ENCODE results near the gene AIMP1.
A peak's percentile ranks its signal among the peaks of the same experiment; 100 is the strongest.

The AIMP1 gene

GRCh38 chr4:106340774-106341173 lies 24.4 kb downstream of the AIMP1 start:
- Histone ChIP-seq H3K9me3 (ENCODE audit: control insufficient read depth in 5 of 5, low read length in 5 of 5) (no peaks in the 10 kb centered on the region), H3K36me3 (ENCODE audit: control insufficient read depth in 5 of 5, insufficient read depth in 5 of 5, low read length in 5 of 5) (peaks cover 23 to 38% (median 31%) of the 10 kb centered on the region in 5 donors), H3K27me3 (ENCODE audit: control insufficient read depth in 5 of 5, insufficient read depth in 4 of 5, low read length in 5 of 5) (no peaks in the 10 kb centered on the region)

DNA sequence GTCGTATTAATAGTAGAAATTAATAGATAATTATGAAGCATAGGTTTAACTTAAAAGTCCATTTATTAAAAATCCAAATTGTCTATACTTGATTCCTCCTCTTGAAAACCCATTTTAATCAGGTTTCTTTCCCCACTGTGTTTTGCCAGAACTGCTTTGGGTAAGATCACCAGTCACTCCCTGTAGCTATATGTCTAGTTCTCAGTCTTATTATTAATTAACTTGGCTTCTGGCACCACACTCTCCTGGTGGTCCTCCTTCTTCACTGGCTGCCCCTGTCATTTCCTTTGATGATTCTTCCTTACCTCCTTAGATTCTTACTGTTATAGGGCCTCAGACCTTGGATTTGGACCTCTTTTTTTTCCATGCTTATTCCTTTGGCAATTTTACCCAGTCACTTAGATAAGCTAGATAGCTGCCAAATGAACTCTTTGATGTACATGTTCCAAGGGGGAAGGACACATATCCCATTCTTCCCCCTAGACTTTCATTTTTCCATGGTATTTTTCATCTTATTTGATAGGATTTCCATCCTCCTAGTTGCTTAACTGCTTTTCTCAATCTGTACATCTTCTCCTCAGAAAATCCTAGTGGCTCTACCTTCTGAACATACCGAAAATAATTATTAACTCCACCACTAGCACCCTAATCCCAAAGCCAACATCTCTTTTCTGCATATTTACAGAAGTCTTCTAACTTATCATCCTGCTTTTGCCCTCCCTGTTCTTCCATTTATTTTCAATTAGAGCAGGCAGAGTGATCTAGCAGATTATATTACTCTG lies 27.7 kb downstream of the AIMP1 start:
- Histone ChIP-seq H3K9me3 (ENCODE audit: control insufficient read depth in 5 of 5, low read length in 5 of 5) (no peaks in the 10 kb centered on the region), H3K4me3 (ENCODE audit: low read depth in 1 of 5, low read length in 5 of 5) (no peak overlapping the region), H3K36me3 (ENCODE audit: control insufficient read depth in 5 of 5, insufficient read depth in 5 of 5, low read length in 5 of 5) (peaks cover 12 to 33% (median 22%) of the 10 kb centered on the region in 5 donors), H3K9ac (ENCODE audit: low read length in 5 of 5) (no peak overlapping the region), H3K27ac (ENCODE audit: low read depth, low read length) (no peak overlapping the region), H3K27me3 (ENCODE audit: control insufficient read depth in 5 of 5, insufficient read depth in 4 of 5, low read length in 5 of 5) (no peaks in the 10 kb centered on the region), H3K4me1 (ENCODE audit: control insufficient read depth in 5 of 5, insufficient read depth in 5 of 5, low read length in 5 of 5) (no peaks in the 10 kb centered on the region)

More at GRCh38 chr4:106340774-106341173, 24.4 kb downstream of the AIMP1 start:
- no peak overlapping the region for H3K4me3 ChIP-seq (ENCODE audit: low read depth in 1 of 5, low read length in 5 of 5)
- no peak overlapping the region for H3K27ac ChIP-seq (ENCODE audit: low read depth, low read length)
- no peaks in the 10 kb centered on the region for H3K4me1 ChIP-seq (ENCODE audit: control insufficient read depth in 5 of 5, insufficient read depth in 5 of 5, low read length in 5 of 5)
- H3K9ac ChIP-seq (ENCODE audit: low read length in 5 of 5): no peak overlapping the region

DNA sequence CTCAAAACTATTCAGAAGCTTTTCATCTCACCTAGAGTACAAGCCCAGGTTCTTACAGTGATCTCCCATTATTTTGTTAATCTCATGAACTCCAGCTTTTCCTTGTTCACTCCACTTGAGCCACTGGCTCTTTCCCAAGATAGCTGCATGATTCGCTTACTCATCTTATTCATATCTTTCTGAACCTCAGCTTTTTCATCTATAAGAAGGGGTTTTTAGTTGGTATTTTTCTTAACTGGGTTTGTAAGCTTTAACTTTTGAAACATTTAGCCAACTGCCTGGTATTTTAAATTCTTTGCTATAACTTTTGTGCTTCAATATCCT lies 28.3 kb downstream of the AIMP1 start:
- Histone ChIP-seq H3K4me3 (ENCODE audit: low read depth in 1 of 5, low read length in 5 of 5) (no peak overlapping the region), H3K27me3 (ENCODE audit: control insufficient read depth in 5 of 5, insufficient read depth in 4 of 5, low read length in 5 of 5) (no peaks in the 10 kb centered on the region), H3K36me3 (ENCODE audit: control insufficient read depth in 5 of 5, insufficient read depth in 5 of 5, low read length in 5 of 5) (peaks cover 16 to 37% (median 20%) of the 10 kb centered on the region in 5 donors), H3K9me3 (ENCODE audit: control insufficient read depth in 5 of 5, low read length in 5 of 5) (no peaks in the 10 kb centered on the region), H3K4me1 (ENCODE audit: control insufficient read depth in 5 of 5, insufficient read depth in 5 of 5, low read length in 5 of 5) (no peaks in the 10 kb centered on the region), H3K9ac (ENCODE audit: low read length in 5 of 5) (no peak overlapping the region), H3K27ac (ENCODE audit: low read depth, low read length) (no peak overlapping the region)

- H3K4me1 ChIP-seq (ENCODE audit: control insufficient read depth in 5 of 5, insufficient read depth in 5 of 5, low read length in 5 of 5): no peaks in the 10 kb centered on the region
- no peaks in the 10 kb centered on the region for H3K9me3 ChIP-seq (ENCODE audit: control insufficient read depth in 5 of 5, low read length in 5 of 5)
- no peaks in the 10 kb centered on the region for H3K27me3 ChIP-seq (ENCODE audit: control insufficient read depth in 5 of 5, insufficient read depth in 4 of 5, low read length in 5 of 5)
- H3K4me3 ChIP-seq (ENCODE audit: low read depth in 1 of 5, low read length in 5 of 5): no peak overlapping the region
- no peak overlapping the region for H3K9ac ChIP-seq (ENCODE audit: low read length in 5 of 5)
- H3K36me3 ChIP-seq (ENCODE audit: control insufficient read depth in 5 of 5, insufficient read depth in 5 of 5, low read length in 5 of 5): peaks cover 21 to 37% (median 28%) of the 10 kb centered on the region in 5 donors
- H3K27ac ChIP-seq (ENCODE audit: low read depth, low read length): no peak overlapping the region
Measured at GRCh38 chr4:106347167-106347566, 30.8 kb downstream of the AIMP1 start.

- H3K36me3 ChIP-seq (ENCODE audit: control insufficient read depth in 5 of 5, insufficient read depth in 5 of 5, low read length in 5 of 5): peaks cover 20 to 37% (median 23%) of the 10 kb centered on the region in 5 donors
- H3K9me3 ChIP-seq (ENCODE audit: control insufficient read depth in 5 of 5, low read length in 5 of 5): no peaks in the 10 kb centered on the region
- peaks cover 0 to 3% (median 0%) of the 10 kb centered on the region in 5 donors for H3K4me1 ChIP-seq (ENCODE audit: control insufficient read depth in 5 of 5, insufficient read depth in 5 of 5, low read length in 5 of 5)
- no peak overlapping the region for H3K4me3 ChIP-seq (ENCODE audit: low read depth in 1 of 5, low read length in 5 of 5)
- no peak overlapping the region for H3K27ac ChIP-seq (ENCODE audit: low read depth, low read length)
- H3K9ac ChIP-seq (ENCODE audit: low read length in 5 of 5): no peak overlapping the region
- H3K27me3 ChIP-seq (ENCODE audit: control insufficient read depth in 5 of 5, insufficient read depth in 4 of 5, low read length in 5 of 5): no peaks in the 10 kb centered on the region
Measured at GRCh38 chr4:106351016-106351415, 34.7 kb downstream of the AIMP1 start.

- Histone ChIP-seq H3K27me3 (ENCODE audit: control insufficient read depth in 5 of 5, insufficient read depth in 4 of 5, low read length in 5 of 5) (no peaks in the 10 kb centered on the region), H3K27ac (ENCODE audit: low read depth, low read length) (no peak overlapping the region), H3K9ac (ENCODE audit: low read length in 5 of 5) (no peak overlapping the region), H3K36me3 (ENCODE audit: control insufficient read depth in 5 of 5, insufficient read depth in 5 of 5, low read length in 5 of 5) (peaks cover 5 to 17% (median 10%) of the 10 kb centered on the region in 5 donors), H3K9me3 (ENCODE audit: control insufficient read depth in 5 of 5, low read length in 5 of 5) (no peaks in the 10 kb centered on the region), H3K4me1 (ENCODE audit: control insufficient read depth in 5 of 5, insufficient read depth in 5 of 5, low read length in 5 of 5) (peaks cover 0 to 3% (median 0%) of the 10 kb centered on the region in 5 donors), H3K4me3 (ENCODE audit: low read depth in 1 of 5, low read length in 5 of 5) (no peak overlapping the region)
Measured at GRCh38 chr4:106353786-106354185, 37.4 kb downstream of the AIMP1 start.

DNA sequence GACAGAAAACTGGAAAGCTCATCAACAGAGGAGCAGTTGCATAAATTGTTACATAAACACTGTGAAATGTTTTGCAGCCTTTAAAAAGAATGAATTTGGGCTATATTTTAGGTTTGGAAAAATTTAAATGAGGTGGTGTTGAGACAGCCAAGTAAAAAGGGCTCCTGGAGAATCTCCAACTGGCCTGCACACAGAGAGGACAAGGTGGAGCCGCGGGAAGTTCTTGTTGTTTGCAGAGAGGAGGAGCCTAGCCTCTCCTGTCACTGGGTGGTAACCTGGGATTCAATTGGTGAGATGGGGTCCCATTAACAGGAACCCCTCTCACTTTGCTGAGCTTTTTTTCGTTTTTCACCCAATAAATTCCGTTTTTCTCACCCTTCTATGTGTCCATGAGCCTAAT lies 38.8 kb downstream of the AIMP1 start:
- Histone ChIP-seq H3K4me1 (ENCODE audit: control insufficient read depth in 5 of 5, insufficient read depth in 5 of 5, low read length in 5 of 5) (peaks cover 0 to 3% (median 0%) of the 10 kb centered on the region in 5 donors), H3K9me3 (ENCODE audit: control insufficient read depth in 5 of 5, low read length in 5 of 5) (no peaks in the 10 kb centered on the region), H3K9ac (ENCODE audit: low read length in 5 of 5) (peak overlapping the region in 1 of 5 donors; percentile 8), H3K27me3 (ENCODE audit: control insufficient read depth in 5 of 5, insufficient read depth in 4 of 5, low read length in 5 of 5) (no peaks in the 10 kb centered on the region), H3K36me3 (ENCODE audit: control insufficient read depth in 5 of 5, insufficient read depth in 5 of 5, low read length in 5 of 5) (peaks cover 2 to 11% (median 5%) of the 10 kb centered on the region in 5 donors), H3K27ac (ENCODE audit: low read depth, low read length) (no peak overlapping the region), H3K4me3 (ENCODE audit: low read depth in 1 of 5, low read length in 5 of 5) (peak overlapping the region in 2 of 5 donors; percentile 7 to 54)

- Histone ChIP-seq H3K27ac (ENCODE audit: low read depth, low read length) (no peak overlapping the region), H3K4me1 (ENCODE audit: control insufficient read depth in 5 of 5, insufficient read depth in 5 of 5, low read length in 5 of 5) (peaks cover 0 to 3% (median 0%) of the 10 kb centered on the region in 5 donors), H3K9ac (ENCODE audit: low read length in 5 of 5) (no peak overlapping the region), H3K36me3 (ENCODE audit: control insufficient read depth in 5 of 5, insufficient read depth in 5 of 5, low read length in 5 of 5) (no peaks in the 10 kb centered on the region), H3K27me3 (ENCODE audit: control insufficient read depth in 5 of 5, insufficient read depth in 4 of 5, low read length in 5 of 5) (no peaks in the 10 kb centered on the region), H3K4me3 (ENCODE audit: low read depth in 1 of 5, low read length in 5 of 5) (no peak overlapping the region), H3K9me3 (ENCODE audit: control insufficient read depth in 5 of 5, low read length in 5 of 5) (no peaks in the 10 kb centered on the region)
Measured at GRCh38 chr4:106358899-106359298, 42.5 kb downstream of the AIMP1 start.

DNA sequence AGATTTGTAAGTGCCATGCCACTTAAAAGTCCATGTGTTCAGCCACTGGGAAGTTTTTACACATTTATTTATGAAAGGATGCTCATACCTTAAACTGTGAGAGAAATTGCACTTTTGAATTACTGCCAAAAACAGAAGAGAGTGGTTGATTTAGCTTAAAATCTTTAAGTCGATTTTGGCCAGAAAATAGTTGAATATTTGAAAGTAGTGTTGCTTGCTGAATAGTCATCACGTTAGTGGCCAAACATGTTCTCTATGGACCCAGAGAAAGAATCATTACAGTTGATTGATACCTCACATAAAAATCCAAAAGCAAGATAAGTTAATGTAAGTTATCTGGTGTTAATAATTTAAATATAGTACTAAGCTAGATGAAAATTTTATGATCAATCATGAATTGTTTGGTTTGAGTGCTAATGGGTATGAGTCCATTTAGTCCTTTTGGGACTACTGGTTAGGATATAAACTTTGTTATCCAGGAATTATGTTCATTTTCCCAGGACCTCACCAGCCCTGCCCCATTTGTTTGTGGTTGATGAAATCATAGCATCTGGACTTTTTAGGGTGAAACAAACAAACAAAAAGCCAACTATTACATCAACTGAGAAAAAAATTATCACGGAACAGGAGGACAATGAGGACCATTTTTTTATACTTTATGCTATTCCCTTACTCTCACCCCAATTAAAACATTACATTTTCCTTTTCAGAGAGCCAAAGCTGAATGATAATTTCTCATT lies 45.9 kb downstream of the AIMP1 start:
- Histone ChIP-seq H3K27me3 (ENCODE audit: control insufficient read depth in 5 of 5, insufficient read depth in 4 of 5, low read length in 5 of 5) (no peaks in the 10 kb centered on the region), H3K9me3 (ENCODE audit: control insufficient read depth in 5 of 5, low read length in 5 of 5) (no peaks in the 10 kb centered on the region), H3K36me3 (ENCODE audit: control insufficient read depth in 5 of 5, insufficient read depth in 5 of 5, low read length in 5 of 5) (no peaks in the 10 kb centered on the region), H3K4me1 (ENCODE audit: control insufficient read depth in 5 of 5, insufficient read depth in 5 of 5, low read length in 5 of 5) (peaks cover 0 to 12% (median 4%) of the 10 kb centered on the region in 5 donors), H3K9ac (ENCODE audit: low read length in 5 of 5) (no peak overlapping the region), H3K27ac (ENCODE audit: low read depth, low read length) (no peak overlapping the region), H3K4me3 (ENCODE audit: low read depth in 1 of 5, low read length in 5 of 5) (no peak overlapping the region)

DNA sequence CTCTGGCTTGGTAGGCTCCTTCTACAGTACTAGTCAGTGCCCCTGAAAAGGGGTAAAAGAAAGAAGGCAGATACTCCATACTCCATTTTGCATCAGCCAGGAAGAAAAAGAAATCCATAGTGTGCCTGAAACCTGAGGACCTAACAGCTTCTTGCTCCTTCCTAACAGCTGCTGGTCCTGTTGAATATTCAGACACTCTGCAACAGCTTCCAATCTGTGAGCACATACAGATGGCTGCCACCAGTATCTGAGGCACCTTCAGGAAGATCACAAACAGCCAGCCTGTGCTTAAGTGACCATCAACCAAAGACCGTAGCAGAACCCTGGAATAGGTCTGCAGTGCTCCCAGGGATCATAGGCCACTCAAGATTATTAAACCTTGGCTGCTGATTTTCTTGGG lies 47.9 kb downstream of the AIMP1 start:
- no peaks in the 10 kb centered on the region for H3K9me3 ChIP-seq (ENCODE audit: control insufficient read depth in 5 of 5, low read length in 5 of 5)
- H3K4me3 ChIP-seq (ENCODE audit: low read depth in 1 of 5, low read length in 5 of 5): no peak overlapping the region
- peaks cover 0 to 12% (median 4%) of the 10 kb centered on the region in 5 donors for H3K4me1 ChIP-seq (ENCODE audit: control insufficient read depth in 5 of 5, insufficient read depth in 5 of 5, low read length in 5 of 5)
- H3K36me3 ChIP-seq (ENCODE audit: control insufficient read depth in 5 of 5, insufficient read depth in 5 of 5, low read length in 5 of 5): no peaks in the 10 kb centered on the region
- H3K27ac ChIP-seq (ENCODE audit: low read depth, low read length): no peak overlapping the region
- H3K27me3 ChIP-seq (ENCODE audit: control insufficient read depth in 5 of 5, insufficient read depth in 4 of 5, low read length in 5 of 5): no peaks in the 10 kb centered on the region
- H3K9ac ChIP-seq (ENCODE audit: low read length in 5 of 5): no peak overlapping the region
